DOHH2 (cell line): Measurements from ENCODE around the gene CHKA.

Experiments
- H3F3A ChIP-seq: fragments of 200-600 bp; sonication (generic), shearing (Covaris generic); 2 replicates; pipeline ENCODE4 v1.6.0; 2016; ENCODE audit warnings: antibody characterized with exemption, mild to moderate bottlenecking; ENCODE audit not compliant: control insufficient read depth, insufficient read depth
- H3K27ac ChIP-seq: fragments of 200-600 bp; sonication (generic); 2 replicates; pipeline ENCODE4 v1.5.1; 2014; ENCODE audit warnings: low read depth, mild to moderate bottlenecking, low read length, moderate library complexity
- H3K27me3 ChIP-seq: fragments of 200-600 bp; sonication (generic); 2 replicates; pipeline ENCODE4 v1.6.1; 2014; ENCODE audit warnings: mild to moderate bottlenecking, low read length, mixed read lengths; ENCODE audit not compliant: control insufficient read depth
- H3K36me3 ChIP-seq: fragments of 200-600 bp; sonication (generic); 2 replicates; pipeline ENCODE4 v1.6.1; 2014; ENCODE audit warnings: mild to moderate bottlenecking, low read length, moderate library complexity, mixed read lengths; ENCODE audit not compliant: control insufficient read depth
- H3K4me1 ChIP-seq: fragments of 200-600 bp; sonication (generic); 2 replicates; pipeline ENCODE4 v1.6.1; 2014; ENCODE audit warnings: mild to moderate bottlenecking, low read length, mixed read lengths; ENCODE audit not compliant: control insufficient read depth
- H3K4me2 ChIP-seq: fragments of 200-600 bp; sonication (generic); 2 replicates; pipeline ENCODE4 v1.6.0; 2014; ENCODE audit warnings: mild to moderate bottlenecking, low read length, moderate library complexity
- H3K4me3 ChIP-seq: fragments of 200-600 bp; sonication (generic); 2 replicates; pipeline ENCODE4 v1.5.1; 2014; ENCODE audit warnings: mild to moderate bottlenecking, low read length, mixed read lengths
- H3K79me2 ChIP-seq: fragments of 200-600 bp; sonication (generic); 2 replicates; pipeline ENCODE4 v1.6.1; 2014; ENCODE audit warnings: mild to moderate bottlenecking, low read length, mixed read lengths; ENCODE audit not compliant: control insufficient read depth
- H3K9me2 ChIP-seq: fragments of 200-600 bp; sonication (generic); replicated peaks from 2 replicates; pipeline ENCODE4 v1.6.1; 2014; ENCODE audit warnings: mild to moderate bottlenecking, low read length, mixed read lengths; ENCODE audit not compliant: control insufficient read depth
- H3K9me3 ChIP-seq: fragments of 200-600 bp; sonication (generic); 2 replicates; pipeline ENCODE4 v1.6.1; 2014; ENCODE audit warnings: antibody characterized with exemption, low read length, mixed read lengths; ENCODE audit not compliant: control insufficient read depth, insufficient read depth
- H4K20me1 ChIP-seq: fragments of 200-600 bp; sonication (generic); 2 replicates; pipeline ENCODE4 v1.6.0; 2014; ENCODE audit warnings: low read depth, mild to moderate bottlenecking, antibody characterized with exemption, low read length, moderate library complexity; ENCODE audit not compliant: control insufficient read depth, insufficient read depth
- CTCF ChIP-seq: fragments of 200-600 bp; sonication (generic); IDR thresholded peaks from one replicate; pipeline ENCODE4 v1.5.1; 2014; ENCODE audit warnings: antibody characterized with exemption, mild to moderate bottlenecking, low read depth, low read length; ENCODE audit not compliant: poor library complexity, severe bottlenecking
- EZH2phosphoT487 ChIP-seq: fragments of 200-600 bp; sonication (generic); IDR thresholded peaks from 2 replicates; pipeline ENCODE4 v1.6.1; 2017; ENCODE audit warnings: borderline replicate concordance, mild to moderate bottlenecking, antibody characterized with exemption, low read length, moderate library complexity, mixed read lengths

The CHKA gene

GRCh38 chr11:68024508-68024907 is 96.7 kb downstream of the CHKA start:
- no peaks in the 10 kb centered on the region for H4K20me1 ChIP-seq
- peaks cover 4% of the 10 kb centered on the region; the same call in 1 of the 2 replicates for H3K79me2 ChIP-seq
- H3K4me1 ChIP-seq, result peaks cover 8% of the 10 kb centered on the region
- no peaks in the 10 kb centered on the region for H3K27me3 ChIP-seq
- H3K9me3 ChIP-seq, result no peaks in the 10 kb centered on the region
- H3F3A ChIP-seq, result no peaks in the 10 kb centered on the region; the same call in 1 of the 2 replicates
- H3K9me2 ChIP-seq, result no peaks in the 10 kb centered on the region
- no peak overlapping the region for H3K4me2 ChIP-seq
- H3K36me3 ChIP-seq, result no peaks in the 10 kb centered on the region
- TF ChIP-seq EZH2phosphoT487, result no peak
- no peak for TF ChIP-seq CTCF
- no peak overlapping the region for H3K27ac ChIP-seq
- H3K4me3 ChIP-seq, result no peak overlapping the region

GRCh38 chr11:68022531-68022930 is 98.7 kb downstream of the CHKA start:
- Histone ChIP-seq H4K20me1 (no peaks in the 10 kb centered on the region), H3K27me3 (no peaks in the 10 kb centered on the region), H3K79me2 (no peaks in the 10 kb centered on the region), H3K9me3 (no peaks in the 10 kb centered on the region), H3K4me3 (no peak overlapping the region), H3K4me1 (no peaks in the 10 kb centered on the region), H3F3A (no peaks in the 10 kb centered on the region; the same call in 1 of the 2 replicates), H3K27ac (no peak overlapping the region), H3K4me2 (no peak overlapping the region), H3K9me2 (no peaks in the 10 kb centered on the region), H3K36me3 (no peaks in the 10 kb centered on the region)
- TF ChIP-seq CTCF, result no peak
- no peak for TF ChIP-seq EZH2phosphoT487

- Histone ChIP-seq H3K9me2 (no peaks in the 10 kb centered on the region), H3K27ac (no peak overlapping the region), H3K36me3 (no peaks in the 10 kb centered on the region), H3K4me1 (no peaks in the 10 kb centered on the region), H3K4me3 (no peak overlapping the region), H3F3A (no peaks in the 10 kb centered on the region; the same call in 1 of the 2 replicates), H3K27me3 (no peaks in the 10 kb centered on the region), H4K20me1 (no peaks in the 10 kb centered on the region), H3K79me2 (no peaks in the 10 kb centered on the region), H3K9me3 (no peaks in the 10 kb centered on the region), H3K4me2 (no peak overlapping the region)
- peak; percentile 39 for TF ChIP-seq CTCF
- TF ChIP-seq EZH2phosphoT487, result no peak
Observed at GRCh38 chr11:68021167-68021787, 99.9 kb downstream of the CHKA start.
